Measurements from ENCODE around the gene UBE2E3.

UBE2E3 gene

DNA sequence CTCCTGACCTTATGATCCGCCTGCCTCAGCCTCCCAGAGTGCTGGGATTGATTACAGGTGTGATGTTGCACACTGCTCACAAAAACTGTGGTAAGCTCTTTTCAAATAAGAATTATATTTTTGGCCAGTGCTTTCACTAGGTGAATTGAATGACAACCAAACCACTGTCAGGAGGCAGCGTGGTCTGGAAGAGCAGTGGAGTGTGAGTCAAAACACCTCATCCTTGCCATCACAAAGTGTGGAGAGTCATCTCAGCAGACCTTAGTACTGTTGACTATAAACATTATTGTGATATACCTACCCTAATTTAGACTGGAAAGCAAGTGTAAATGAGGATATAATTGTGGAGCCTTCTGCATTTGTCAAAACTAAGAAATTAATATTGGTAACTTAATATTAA, 61.3 kb downstream of the UBE2E3 start:
- Histone ChIP-seq H3K4ac (ENCODE audit: low read depth in 1 of 2, low read length in 2 of 2) (no peak overlapping the region), H3K4me3 (ENCODE audit: insufficient read depth in 1 of 2, low read depth in 1 of 2, low read length in 2 of 2) (no peak overlapping the region), H2AK5ac (ENCODE audit: low read length, severe bottlenecking) (no peak overlapping the region), H2BK15ac (ENCODE audit: low read depth, poor library complexity, severe bottlenecking) (no peak overlapping the region), H2BK12ac (ENCODE audit: low read length in 2 of 2) (no peak overlapping the region), H3K9me3 (ENCODE audit: control insufficient read depth, low read length) (no peaks in the 10 kb centered on the region), H4K91ac (ENCODE audit: low read length) (no peak overlapping the region), H3K4me1 (ENCODE audit: control insufficient read depth, insufficient read depth, low read depth, low read length) (peaks cover 5% of the 10 kb centered on the region), H2AFZ (ENCODE audit: low read depth, low read length) (no peak overlapping the region), H3K4me2 (ENCODE audit: low read length, poor library complexity, severe bottlenecking) (no peak overlapping the region), H2BK5ac (ENCODE audit: low read depth, low read length, poor library complexity, severe bottlenecking) (no peak overlapping the region), H3K36me3 (ENCODE audit: control insufficient read depth in 1 of 2, insufficient read depth in 2 of 2, low read depth in 1 of 2, low read length in 2 of 2) (peaks cover 0 to 5% of the 10 kb centered on the region in 2 experiments), H3K18ac (ENCODE audit: low read depth in 1 of 2, low read length in 2 of 2) (no peak overlapping the region), H3K14ac (ENCODE audit: low read length in 2 of 2) (no peak overlapping the region), H3K27me3 (ENCODE audit: control insufficient read depth in 1 of 2, insufficient read depth in 1 of 2, low read length in 2 of 2) (no peaks in the 10 kb centered on the region), H2BK120ac (ENCODE audit: low read depth, low read length) (no peak overlapping the region), H3K23ac (ENCODE audit: low read length in 2 of 2) (no peak overlapping the region), H3K9ac (ENCODE audit: low read length) (no peak overlapping the region), H4K8ac (ENCODE audit: low read length) (no peak overlapping the region), H3K79me1 (replicated peaks; ENCODE audit: low read length, poor library complexity, severe bottlenecking) (peaks cover 3% of the 10 kb centered on the region), H3K27ac (ENCODE audit: low read length, poor library complexity, severe bottlenecking) (no peak overlapping the region)
- 100% methylated on average over 1 of the region's 2 CpGs for WGBS
- peak; percentile 4 for DNase-seq

DNA sequence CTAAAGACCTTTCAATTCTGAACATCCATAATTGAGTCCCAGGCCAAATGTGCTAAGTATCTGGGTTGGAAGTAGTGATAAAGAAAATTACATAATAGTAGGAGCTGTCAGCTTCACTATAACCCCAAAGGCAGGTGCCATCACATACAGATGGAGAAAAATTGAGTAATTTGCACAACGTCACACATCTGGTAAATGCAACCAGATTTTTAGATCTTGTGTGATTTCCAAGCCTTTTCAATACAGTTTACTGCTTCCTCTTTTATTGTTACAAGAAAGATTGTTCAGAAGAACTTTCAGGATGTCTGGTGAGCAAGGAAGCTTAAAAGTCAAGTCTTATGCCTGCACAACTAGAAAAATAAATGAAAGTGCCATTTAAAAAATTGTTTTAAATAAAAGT, 62.3 kb downstream of the UBE2E3 start:
- Histone ChIP-seq H3K9ac (ENCODE audit: low read length) (no peak overlapping the region), H3K36me3 (ENCODE audit: control insufficient read depth in 1 of 2, insufficient read depth in 2 of 2, low read depth in 1 of 2, low read length in 2 of 2) (peaks cover 0 to 5% of the 10 kb centered on the region in 2 experiments), H2BK5ac (ENCODE audit: low read depth, low read length, poor library complexity, severe bottlenecking) (no peak overlapping the region), H3K27ac (ENCODE audit: low read length, poor library complexity, severe bottlenecking) (no peak overlapping the region), H3K4me3 (ENCODE audit: insufficient read depth in 1 of 2, low read depth in 1 of 2, low read length in 2 of 2) (no peak overlapping the region), H4K91ac (ENCODE audit: low read length) (no peak overlapping the region), H3K4me2 (ENCODE audit: low read length, poor library complexity, severe bottlenecking) (no peak overlapping the region), H3K4ac (ENCODE audit: low read depth in 1 of 2, low read length in 2 of 2) (no peak overlapping the region), H2BK12ac (ENCODE audit: low read length in 2 of 2) (no peak overlapping the region), H3K4me1 (ENCODE audit: control insufficient read depth, insufficient read depth, low read depth, low read length) (peaks cover 4% of the 10 kb centered on the region), H3K9me3 (ENCODE audit: control insufficient read depth, low read length) (no peaks in the 10 kb centered on the region), H2AK5ac (ENCODE audit: low read length, severe bottlenecking) (no peak overlapping the region), H3K18ac (ENCODE audit: low read depth in 1 of 2, low read length in 2 of 2) (no peak overlapping the region), H4K8ac (ENCODE audit: low read length) (no peak overlapping the region), H3K79me1 (replicated peaks; ENCODE audit: low read length, poor library complexity, severe bottlenecking) (peaks cover 3% of the 10 kb centered on the region), H2BK15ac (ENCODE audit: low read depth, poor library complexity, severe bottlenecking) (no peak overlapping the region), H2BK120ac (ENCODE audit: low read depth, low read length) (no peak overlapping the region), H3K27me3 (ENCODE audit: control insufficient read depth in 1 of 2, insufficient read depth in 1 of 2, low read length in 2 of 2) (no peaks in the 10 kb centered on the region), H3K23ac (ENCODE audit: low read length in 2 of 2) (no peak overlapping the region), H2AFZ (ENCODE audit: low read depth, low read length) (no peak overlapping the region), H3K14ac (ENCODE audit: low read length in 2 of 2) (no peak overlapping the region)
- DNase-seq = no peak
- WGBS = no CpG with 5 or more reads among the region's 1 CpG

DNA sequence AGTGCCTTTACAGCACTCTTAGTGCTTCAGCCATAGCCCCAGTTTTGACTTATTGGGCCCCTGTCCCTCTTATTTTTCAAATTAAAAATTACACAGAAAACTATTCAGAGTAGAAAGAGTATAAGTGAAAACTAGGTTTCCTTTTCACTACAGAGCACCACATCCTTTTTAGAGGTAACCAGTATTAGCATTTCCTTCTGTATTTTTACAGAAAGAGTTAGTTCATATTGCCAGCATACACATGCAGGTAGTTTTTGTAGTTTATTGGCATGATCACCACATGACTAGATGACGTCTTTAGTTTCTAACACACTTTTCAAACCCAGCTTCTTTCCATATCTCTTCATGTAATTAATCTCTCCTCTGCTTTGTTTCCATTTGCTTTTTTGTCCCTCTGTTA, 66.4 kb downstream of the UBE2E3 start:
- H3K36me3 ChIP-seq (ENCODE audit: control insufficient read depth in 1 of 2, insufficient read depth in 2 of 2, low read depth in 1 of 2, low read length in 2 of 2) = peaks cover 0 to 5% of the 10 kb centered on the region in 2 experiments
- H2AFZ ChIP-seq (ENCODE audit: low read depth, low read length) = no peak overlapping the region
- WGBS = 83% methylated on average over 1 of the region's 1 CpG
- no peak overlapping the region for H3K4me3 ChIP-seq (ENCODE audit: insufficient read depth in 1 of 2, low read depth in 1 of 2, low read length in 2 of 2)
- no peak overlapping the region for H4K8ac ChIP-seq (ENCODE audit: low read length)
- no peak overlapping the region for H3K4me2 ChIP-seq (ENCODE audit: low read length, poor library complexity, severe bottlenecking)
- peaks cover 2% of the 10 kb centered on the region for H3K79me1 ChIP-seq (replicated peaks; ENCODE audit: low read length, poor library complexity, severe bottlenecking)
- H2BK120ac ChIP-seq (ENCODE audit: low read depth, low read length) = no peak overlapping the region
- H3K23ac ChIP-seq (ENCODE audit: low read length in 2 of 2) = no peak overlapping the region
- no peaks in the 10 kb centered on the region for H3K27me3 ChIP-seq (ENCODE audit: control insufficient read depth in 1 of 2, insufficient read depth in 1 of 2, low read length in 2 of 2)
- H2BK15ac ChIP-seq (ENCODE audit: low read depth, poor library complexity, severe bottlenecking) = no peak overlapping the region
- no peak overlapping the region for H2AK5ac ChIP-seq (ENCODE audit: low read length, severe bottlenecking)
- no peak overlapping the region for H3K4ac ChIP-seq (ENCODE audit: low read depth in 1 of 2, low read length in 2 of 2)
- DNase-seq = no peak
- no peak overlapping the region for H3K27ac ChIP-seq (ENCODE audit: low read length, poor library complexity, severe bottlenecking)
- H3K4me1 ChIP-seq (ENCODE audit: control insufficient read depth, insufficient read depth, low read depth, low read length) = no peaks in the 10 kb centered on the region
- H4K91ac ChIP-seq (ENCODE audit: low read length) = no peak overlapping the region
- H3K9me3 ChIP-seq (ENCODE audit: control insufficient read depth, low read length) = no peaks in the 10 kb centered on the region
- H3K18ac ChIP-seq (ENCODE audit: low read depth in 1 of 2, low read length in 2 of 2) = no peak overlapping the region
- no peak overlapping the region for H2BK5ac ChIP-seq (ENCODE audit: low read depth, low read length, poor library complexity, severe bottlenecking)
- no peak overlapping the region for H2BK12ac ChIP-seq (ENCODE audit: low read length in 2 of 2)
- H3K9ac ChIP-seq (ENCODE audit: low read length) = no peak overlapping the region
- H3K14ac ChIP-seq (ENCODE audit: low read length in 2 of 2) = no peak overlapping the region

DNA sequence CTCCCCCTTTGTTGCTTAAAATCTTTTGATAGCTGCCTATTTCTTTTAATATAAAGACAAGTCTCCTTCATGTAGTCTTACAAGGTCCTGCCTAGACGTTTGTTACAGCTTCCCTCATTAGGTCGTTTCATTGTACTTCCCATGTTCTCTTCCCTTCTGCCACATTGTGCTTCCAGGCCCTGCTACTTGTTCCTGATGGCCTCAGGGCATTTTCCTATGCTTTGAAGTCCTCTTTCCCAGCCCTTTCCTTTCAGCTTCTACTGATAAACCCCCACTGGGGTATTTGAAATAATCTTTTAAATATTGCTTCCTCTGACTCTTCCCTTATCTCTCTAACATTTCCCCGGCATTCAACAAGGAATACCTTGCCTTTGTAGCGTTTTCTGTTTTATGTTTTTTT, 67.4 kb downstream of the UBE2E3 start:
- no peak overlapping the region for H2BK12ac ChIP-seq (ENCODE audit: low read length in 2 of 2)
- peak overlapping the region in 1 of 2 experiments; percentile 40 for H3K18ac ChIP-seq (ENCODE audit: low read depth in 1 of 2, low read length in 2 of 2)
- H4K8ac ChIP-seq (ENCODE audit: low read length) = no peak overlapping the region
- H2BK5ac ChIP-seq (ENCODE audit: low read depth, low read length, poor library complexity, severe bottlenecking) = no peak overlapping the region
- H4K91ac ChIP-seq (ENCODE audit: low read length) = no peak overlapping the region
- H3K14ac ChIP-seq (ENCODE audit: low read length in 2 of 2) = no peak overlapping the region
- no peak overlapping the region for H3K4me3 ChIP-seq (ENCODE audit: insufficient read depth in 1 of 2, low read depth in 1 of 2, low read length in 2 of 2)
- no peak overlapping the region for H2BK120ac ChIP-seq (ENCODE audit: low read depth, low read length)
- no peak overlapping the region for H2BK15ac ChIP-seq (ENCODE audit: low read depth, poor library complexity, severe bottlenecking)
- H3K9ac ChIP-seq (ENCODE audit: low read length) = no peak overlapping the region
- H2AFZ ChIP-seq (ENCODE audit: low read depth, low read length) = no peak overlapping the region
- peaks cover 2% of the 10 kb centered on the region for H3K79me1 ChIP-seq (replicated peaks; ENCODE audit: low read length, poor library complexity, severe bottlenecking)
- WGBS = 23% methylated on average over 2 of the region's 4 CpGs
- no peak overlapping the region for H3K4me2 ChIP-seq (ENCODE audit: low read length, poor library complexity, severe bottlenecking)
- no peaks in the 10 kb centered on the region for H3K4me1 ChIP-seq (ENCODE audit: control insufficient read depth, insufficient read depth, low read depth, low read length)
- H2AK5ac ChIP-seq (ENCODE audit: low read length, severe bottlenecking) = no peak overlapping the region
- no peak overlapping the region for H3K4ac ChIP-seq (ENCODE audit: low read depth in 1 of 2, low read length in 2 of 2)
- H3K36me3 ChIP-seq (ENCODE audit: control insufficient read depth in 1 of 2, insufficient read depth in 2 of 2, low read depth in 1 of 2, low read length in 2 of 2) = peaks cover 0 to 5% of the 10 kb centered on the region in 2 experiments
- H3K23ac ChIP-seq (ENCODE audit: low read length in 2 of 2) = no peak overlapping the region
- H3K27ac ChIP-seq (ENCODE audit: low read length, poor library complexity, severe bottlenecking) = no peak overlapping the region
- H3K27me3 ChIP-seq (ENCODE audit: control insufficient read depth in 1 of 2, insufficient read depth in 1 of 2, low read length in 2 of 2) = no peaks in the 10 kb centered on the region
- no peak for DNase-seq
- H3K9me3 ChIP-seq (ENCODE audit: control insufficient read depth, low read length) = no peaks in the 10 kb centered on the region

Measured in mesenchymal stem cell (in vitro differentiated cells and primary cell).